ENCODE results near the gene CIDEC.
"Not testable (repeated sequence)": the region's sequence is repeated elsewhere in the genome, so short reads cannot be mapped to it uniquely, and the experiment has no call there.

CIDEC gene

DNA sequence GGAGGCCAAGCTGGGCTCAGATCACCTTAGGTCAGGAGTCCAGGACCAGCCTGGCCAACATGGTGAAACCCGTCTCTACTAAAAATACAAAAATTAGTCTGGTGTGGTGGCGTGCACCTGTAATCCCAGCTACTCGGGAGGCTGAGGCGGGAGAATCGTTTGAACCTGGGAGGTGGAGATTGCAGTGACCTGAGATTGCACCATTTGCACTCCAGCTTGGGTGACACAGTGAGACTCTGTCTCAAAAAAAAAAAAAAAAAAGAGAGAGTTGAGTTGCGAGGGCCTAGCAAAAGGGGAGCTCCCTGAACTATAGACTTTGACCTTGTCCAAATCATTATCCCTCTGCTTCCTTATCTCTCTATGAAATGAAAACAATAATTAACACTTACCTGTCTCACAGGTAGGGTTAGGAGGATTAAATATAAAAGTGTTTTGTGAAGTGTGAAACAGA is 20.9 kb upstream of the CIDEC start:
- DNase-seq, result not testable (repeated sequence)

DNA sequence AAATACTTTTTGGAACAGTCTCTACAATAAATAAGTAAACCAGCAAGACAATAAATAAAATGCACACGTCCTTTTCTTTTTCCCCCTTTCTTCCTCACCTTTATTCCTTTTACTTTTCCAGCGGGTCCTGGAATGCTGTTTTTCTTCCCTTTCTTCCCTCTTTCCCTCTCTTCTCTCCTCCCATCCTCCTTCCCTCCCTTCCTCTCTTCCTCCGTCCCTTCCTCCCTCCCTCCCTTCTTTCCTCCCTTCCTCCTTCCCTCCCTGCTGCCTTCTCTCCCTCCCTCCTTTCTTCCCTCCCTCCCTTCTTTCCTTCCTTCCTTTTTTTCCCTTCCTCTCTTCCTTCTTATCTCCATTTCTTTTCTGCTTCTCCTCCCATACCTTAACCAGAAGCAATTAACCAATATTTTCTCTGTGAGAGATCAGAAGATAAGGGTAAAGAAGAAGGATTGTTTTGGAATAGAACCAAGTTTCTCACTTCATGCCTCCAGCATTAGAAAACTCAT is 19.3 kb upstream of the CIDEC start:
- DNase-seq, result no peak

DNA sequence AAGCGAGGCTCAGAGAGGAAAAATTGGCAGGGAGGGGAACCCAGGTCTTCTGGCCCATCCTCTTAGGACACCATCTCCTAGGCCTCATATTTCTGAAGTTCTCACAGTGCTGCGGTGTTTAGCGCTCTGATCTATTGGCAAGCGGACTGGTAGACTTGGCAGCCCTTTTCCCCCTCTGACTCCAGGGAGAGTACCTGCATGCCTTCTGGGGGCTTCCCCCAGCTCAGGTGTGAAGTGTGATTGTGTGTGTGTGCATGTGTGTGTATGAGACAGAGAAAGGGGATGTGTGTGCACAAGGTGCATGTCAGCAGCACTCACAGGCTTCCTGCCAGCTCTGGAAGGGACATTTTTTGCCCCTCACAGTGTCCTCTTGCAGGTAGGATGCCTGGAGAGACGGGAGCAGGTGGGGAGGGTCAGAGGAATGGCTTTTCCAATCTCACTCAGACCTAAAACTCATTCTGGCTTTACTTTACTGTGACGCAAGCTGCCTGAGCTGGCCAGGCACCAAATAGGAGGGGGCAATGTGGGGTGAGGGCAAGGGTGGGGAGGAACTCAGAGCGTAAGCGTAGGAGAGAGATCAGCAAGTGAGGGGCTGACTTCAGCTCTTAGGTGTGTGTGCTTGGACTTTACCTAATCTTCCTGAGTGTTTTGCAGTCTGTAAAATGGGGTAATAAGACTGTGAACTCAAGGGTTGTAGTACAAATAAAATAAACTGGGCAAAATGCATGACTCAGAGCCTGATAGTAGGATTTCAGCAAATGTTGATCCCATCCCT is 18.6 kb upstream of the CIDEC start:
- no peak for DNase-seq

DNA sequence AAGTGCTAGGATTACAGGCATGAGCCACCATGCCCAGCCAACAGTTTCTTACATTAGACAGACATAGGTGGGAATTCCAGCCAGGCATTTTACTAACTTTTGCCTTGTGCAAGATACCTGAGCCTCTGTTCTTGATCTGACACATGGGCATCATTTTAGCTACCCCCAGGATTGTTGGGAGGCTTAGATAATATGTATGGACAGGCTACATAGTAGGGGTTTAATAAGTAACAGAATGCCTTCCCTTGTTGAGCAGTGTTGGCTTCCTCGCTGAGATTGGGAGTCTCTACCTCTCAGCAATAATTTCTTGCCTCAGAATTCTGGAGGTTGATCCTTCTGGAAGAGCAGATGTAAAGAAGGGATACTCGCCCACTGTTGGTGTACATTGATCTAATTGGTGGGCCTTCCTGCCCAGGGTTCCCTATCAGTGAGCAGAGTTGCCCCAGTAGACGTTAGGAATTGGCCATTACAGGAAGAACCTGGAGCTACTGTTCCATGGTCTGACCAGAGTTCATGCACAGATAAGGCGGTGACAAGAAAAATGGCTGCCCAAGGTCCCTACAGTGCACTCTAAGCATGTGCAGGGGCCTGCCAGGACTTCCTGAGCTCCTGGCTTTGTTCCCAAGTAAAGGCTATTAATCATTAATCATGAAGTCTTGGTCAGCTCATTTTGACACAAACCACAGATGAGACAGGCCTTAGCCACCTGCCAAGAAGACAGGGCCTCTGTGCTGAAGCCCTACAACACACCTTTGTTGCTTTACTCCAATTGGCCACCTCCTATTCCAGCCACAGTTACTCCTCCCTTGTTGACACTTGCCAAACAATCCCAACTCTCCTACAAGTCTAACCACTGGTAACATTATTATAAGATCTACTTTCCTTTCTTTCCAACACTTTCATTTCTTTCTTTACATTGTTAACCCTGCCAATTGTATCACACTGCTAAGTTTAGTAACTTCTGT is 17.6 kb upstream of the CIDEC start:
- DNase-seq, result peak in 1 of 2 experiments; percentile 14

DNA sequence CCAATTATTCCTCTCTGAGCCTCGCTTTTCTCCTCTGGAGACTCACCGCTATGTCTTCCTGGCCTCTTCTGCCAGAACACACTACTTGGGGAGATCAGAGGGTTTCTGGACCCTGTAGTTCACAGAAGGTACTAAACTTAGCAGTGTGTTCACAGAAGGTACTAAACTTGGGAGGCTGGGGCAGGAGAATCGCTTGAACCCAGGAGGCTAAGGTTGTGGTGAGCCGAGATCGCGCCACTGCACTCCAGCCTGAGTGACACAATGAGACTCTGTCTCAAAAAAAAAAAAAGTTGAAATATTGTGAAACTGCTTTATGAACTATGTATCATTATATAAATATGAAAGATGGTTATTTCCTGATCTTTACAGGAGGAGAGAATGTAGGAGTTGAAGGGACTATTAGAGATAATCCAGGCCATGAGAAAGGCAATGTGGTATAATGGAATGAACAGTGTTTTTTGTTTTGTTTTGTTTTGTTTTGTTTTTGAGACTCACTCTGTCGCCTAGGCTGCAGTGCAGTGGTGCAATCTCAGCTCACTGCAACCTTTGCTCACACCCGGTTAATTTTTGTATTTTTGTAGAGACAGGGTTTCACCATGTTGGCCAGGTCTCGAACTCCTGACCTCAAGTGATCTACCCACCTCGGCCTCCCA is 16.8 kb upstream of the CIDEC start:
- not testable (repeated sequence) for DNase-seq

DNA sequence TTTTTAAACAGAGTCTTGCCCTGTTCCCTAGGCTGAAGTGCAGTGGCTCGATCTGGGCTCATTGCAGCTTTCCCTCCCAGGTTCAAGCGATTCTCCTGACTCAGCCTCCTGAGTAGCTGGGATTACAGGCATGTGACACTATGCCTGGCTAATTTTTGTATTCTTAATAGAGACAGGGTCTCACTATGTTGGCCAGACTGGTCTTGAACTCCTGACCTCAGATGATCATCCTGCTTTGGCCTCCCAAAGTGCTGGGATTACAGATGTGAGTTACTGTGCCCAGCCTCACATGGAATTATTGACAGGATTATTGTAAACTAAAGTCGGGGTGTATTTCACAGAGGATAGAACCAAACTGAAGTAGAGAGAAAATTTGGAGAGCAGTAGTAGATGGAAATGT is 15.7 kb upstream of the CIDEC start:
- DNase-seq, result not testable (repeated sequence)

DNA sequence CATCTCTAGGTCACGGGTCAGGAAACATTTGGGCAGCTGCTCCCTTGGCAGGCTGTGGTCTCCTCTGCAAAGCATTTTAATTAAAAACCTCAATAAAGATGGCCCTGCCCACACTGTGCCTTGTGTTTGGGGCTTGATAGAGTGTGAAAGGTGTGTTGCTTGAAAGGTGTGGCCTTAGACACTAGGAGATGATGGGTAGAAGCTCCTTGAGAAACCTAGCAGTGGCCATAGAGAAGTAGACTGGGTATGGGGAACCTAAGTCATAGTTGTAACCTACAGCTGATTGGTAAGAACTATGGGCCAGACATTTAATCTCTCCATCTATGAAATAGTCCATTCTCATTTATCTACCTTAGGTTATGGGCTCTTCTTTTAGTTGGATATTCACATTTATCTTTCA is 13.7 kb upstream of the CIDEC start:
- no peak for DNase-seq

DNA sequence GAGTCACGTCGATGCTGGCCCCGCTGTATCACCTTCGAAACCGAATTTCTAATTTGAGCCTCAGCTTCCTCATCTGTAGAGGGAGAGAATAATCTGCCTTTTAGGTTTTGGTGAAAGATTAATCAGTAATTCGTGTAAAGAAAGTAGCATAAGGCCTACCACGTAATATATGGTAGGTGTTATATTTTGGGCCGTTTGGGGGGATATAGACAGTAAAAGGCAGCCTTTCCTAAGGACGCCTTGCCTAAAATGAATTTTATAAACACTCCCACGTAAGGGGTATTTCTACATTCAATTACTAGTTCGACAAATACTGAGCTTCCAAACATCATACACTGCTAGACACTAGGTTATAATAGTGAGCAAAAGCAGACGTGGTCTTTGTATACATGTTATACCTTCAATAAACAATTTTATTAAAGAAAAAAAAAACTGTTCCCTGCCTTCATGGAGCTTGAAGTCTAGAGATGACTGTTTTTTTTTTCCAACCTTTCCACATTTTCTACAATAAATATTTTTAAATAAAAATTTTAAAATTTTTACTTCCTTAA is 11.1 kb upstream of the CIDEC start:
- DNase-seq, result no peak

DNA sequence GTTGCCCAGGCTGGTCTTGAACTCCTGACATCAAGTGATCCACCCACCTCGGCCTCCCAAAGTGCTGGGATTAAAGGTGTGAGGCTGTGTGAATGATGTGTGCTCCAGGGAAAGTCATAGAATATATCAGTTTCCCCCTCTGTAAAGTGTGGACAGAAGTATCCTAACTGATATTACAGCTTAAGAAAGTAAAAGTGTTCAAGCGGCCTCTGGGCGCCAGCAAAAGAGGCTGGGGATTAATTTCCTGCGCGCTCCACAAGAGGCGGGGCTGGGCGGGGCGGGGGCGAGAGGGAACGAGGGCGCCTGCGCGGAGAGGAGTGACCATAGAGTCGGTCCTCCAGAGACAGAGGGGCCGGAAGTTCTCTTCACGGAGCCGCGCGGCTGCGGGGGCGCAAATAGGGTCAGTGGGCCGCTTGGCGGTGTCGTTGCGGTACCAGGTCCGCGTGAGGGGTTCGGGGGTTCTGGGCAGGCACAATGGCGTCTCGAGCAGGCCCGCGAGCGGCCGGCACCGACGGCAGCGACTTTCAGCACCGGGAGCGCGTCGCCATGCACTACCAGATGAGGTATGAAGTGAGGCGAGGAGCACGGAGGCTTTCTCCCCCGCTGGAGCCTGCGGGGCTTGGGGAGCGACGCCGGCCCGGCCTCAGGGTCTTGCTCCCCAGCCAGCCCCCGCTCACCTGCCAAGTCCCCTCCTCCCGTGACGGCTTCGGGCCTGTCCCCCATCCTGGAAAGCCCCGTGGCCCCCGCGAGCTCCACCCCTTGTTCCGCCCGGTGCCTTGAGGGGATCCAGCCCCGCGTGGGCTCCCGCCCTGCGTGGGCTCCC is 10.4 kb upstream of the CIDEC start, which contains the start of gene JAGN1:
Gene JAGN1 (plus strand): TSS at position 362 of the 823 bp plus-strand sequence. CDS start 113 bp downstream, at position 475.
- DNase-seq, result peak; percentile 58 to 77

DNA sequence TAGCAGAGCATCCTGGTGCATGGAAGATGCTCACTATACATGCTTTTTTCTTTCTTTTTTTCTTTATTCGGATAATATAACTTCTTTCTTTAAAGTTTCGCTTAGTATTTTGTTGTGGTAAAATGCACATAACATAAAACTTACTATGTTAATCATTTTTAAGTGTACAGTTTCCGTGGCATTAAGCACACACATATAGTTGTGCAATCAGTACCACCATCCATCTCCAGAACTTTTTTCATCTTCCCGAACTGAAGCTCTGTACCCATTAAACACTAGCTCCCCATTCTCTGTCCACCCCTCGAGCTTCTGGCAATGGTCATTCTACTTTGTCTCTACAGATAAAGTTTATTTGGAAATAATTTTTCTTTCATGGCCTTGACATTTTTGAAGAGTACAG is 9.4 kb upstream of the CIDEC start:
- DNase-seq, result no peak

DNA sequence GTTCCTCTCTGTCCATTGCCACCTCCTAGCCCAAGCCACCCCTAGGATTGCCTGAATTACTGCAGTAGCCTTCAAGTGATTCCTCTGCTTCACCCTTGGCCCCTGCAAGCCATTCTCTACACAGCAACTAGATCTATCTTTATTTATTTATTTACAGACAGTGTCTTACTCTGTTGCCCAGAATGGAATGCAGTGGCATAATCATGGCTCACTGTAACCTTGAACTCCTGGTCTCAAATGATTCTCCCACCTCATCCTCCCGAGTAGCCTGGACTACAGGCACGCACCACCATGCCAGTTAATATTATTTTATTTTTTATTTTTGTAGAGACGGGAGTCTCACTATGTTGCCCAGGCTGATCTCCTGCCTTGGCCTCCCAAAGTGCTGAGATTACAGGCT is 8.5 kb upstream of the CIDEC start:
- no peak for DNase-seq

DNA sequence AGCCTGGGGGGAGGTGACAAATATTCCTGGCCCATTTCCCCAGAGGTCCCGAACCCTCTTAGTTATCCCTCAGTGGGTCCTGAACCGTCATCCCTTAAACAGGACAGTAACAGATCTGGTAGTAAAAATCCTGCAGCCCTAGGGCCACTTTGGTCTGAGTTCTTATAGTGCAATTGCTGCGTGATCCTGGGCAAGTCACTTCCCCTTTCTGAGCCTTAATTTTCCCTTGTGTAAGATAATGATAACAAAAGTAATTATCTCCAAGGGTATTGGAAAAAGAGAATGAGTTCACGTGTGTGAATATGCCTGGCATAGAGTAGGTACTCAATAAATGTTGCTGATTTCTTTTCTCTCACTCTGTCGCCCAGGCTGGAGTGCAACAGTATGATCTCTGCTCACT is 7.4 kb upstream of the CIDEC start:
- DNase-seq, result no peak

DNA sequence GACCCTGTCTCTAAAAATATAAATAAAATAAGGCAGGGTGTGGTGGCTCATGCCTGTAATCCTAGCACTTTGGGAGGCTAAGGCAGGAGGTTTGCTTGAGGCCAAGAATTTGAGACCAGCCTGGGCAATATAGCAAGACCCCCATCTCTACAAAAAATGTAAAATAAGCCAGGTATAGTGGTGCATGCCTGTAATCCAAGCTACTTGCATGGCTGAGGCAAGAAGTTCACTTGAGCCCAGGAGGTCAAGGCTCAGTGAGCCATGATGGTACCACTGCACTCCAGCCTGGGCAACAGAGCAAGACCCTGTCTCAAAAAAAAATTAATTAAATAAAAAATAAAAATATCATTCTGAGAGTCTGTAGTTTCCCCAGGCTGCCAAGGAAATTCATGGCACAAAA is 6.3 kb upstream of the CIDEC start:
- DNase-seq, result no peak

DNA sequence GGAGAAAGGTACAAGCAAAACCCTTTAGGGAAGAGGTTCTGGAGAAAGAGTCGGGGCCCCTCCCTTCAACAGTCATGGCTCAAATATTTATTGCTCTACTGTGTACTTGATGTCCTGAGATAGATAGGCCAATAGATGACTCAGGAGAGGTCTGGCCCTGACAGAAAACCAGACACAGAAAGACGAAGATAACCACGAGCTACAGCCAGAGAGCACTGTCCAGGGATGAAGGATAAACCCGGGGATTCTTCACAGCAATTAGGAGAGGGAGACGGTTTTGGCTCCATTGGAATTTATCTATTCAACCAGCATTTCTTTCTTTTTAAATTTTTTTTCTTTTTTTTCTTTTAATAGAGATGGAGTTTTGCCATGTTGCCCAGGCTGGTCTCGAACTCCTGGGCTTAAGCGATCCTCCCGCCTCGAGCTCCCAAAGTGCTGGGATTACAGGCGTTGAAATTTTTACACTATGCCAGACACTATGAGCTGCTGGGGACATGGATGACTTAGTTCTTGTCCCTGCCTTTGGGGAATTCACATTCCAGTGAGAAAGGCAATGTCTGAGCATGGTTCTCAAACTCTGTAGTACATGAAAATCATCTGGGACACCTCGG is 4.6 kb upstream of the CIDEC start:
- no peak for DNase-seq

DNA sequence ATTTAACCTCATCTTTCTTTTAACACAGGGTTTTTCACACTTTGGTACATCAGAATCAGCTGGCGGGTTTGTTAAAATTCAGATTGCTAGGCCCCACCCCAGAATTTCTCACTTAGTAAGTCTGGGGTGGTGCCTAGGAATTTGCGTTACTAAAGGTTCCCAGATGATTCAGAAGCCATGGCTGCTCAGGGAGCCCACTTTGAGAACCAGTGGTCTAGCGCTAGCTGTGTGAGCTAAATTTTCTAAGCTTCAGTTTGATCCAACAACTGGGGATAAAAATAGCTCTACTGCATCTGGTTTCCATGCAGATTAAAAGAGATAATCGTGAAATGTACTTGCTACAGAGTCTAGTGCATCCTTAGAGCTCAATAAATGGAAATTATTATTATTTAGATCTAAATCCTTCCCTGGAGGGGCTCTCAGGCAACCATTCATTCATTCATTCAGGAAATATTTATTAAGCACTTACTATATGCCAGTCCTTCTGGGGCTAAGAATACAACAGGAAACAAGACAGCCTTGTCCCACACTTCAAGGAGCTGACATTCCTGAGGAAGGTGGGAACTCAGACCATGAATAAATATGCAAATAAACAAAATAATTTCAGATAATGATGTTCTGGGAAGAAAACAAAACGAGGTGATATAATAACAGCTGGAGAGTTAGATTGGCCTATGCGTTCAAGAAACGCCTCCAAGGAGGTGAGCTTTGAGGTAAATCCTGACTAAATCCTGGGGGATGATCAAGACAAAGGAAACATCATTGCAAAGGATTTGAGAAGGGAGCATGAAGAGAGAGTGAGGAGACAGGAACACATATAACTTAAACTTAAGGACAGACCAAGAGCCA is 3.9 kb upstream of the CIDEC start:
- DNase-seq, result no peak

DNA sequence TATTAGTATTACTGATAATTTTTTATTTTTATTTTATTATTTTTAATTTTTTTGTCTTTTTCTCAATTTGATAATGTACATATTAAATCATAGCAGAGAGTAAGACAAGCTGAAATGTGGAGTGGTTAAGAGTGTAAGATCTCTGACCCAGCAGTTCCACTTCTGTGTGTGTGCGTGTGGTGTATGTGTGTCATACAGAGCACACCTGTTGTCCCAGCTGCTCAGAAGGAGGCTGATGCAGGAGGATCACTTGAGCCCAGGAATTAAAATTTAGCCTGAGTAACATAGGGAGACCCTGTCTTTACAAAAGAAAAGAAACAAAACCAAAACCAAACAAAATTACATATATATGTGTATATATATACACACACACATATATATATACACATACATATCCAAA is 1.4 kb upstream of the CIDEC start:
- DNase-seq, result peak; percentile 29 to 62

DNA sequence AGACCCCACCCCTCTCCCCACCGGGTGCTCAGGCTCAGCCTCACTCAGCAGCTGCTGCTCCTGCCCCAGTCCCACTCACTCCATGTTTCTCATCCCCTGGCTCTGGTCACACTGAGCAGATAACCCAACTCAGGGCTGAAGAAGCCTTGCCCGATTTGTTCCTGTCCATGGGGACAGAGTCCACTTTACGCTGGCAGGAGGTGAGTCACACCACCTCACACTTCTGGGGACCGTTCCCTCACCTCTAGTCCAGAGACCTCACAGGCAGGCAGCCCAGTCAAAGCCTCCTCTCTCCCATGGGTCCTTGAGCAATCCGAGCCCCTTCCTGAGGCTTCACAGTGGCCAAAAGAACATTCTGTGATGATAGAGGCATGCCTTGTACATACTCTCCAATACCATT is 1.4 kb downstream of the CIDEC start:
- DNase-seq, result no peak

DNA sequence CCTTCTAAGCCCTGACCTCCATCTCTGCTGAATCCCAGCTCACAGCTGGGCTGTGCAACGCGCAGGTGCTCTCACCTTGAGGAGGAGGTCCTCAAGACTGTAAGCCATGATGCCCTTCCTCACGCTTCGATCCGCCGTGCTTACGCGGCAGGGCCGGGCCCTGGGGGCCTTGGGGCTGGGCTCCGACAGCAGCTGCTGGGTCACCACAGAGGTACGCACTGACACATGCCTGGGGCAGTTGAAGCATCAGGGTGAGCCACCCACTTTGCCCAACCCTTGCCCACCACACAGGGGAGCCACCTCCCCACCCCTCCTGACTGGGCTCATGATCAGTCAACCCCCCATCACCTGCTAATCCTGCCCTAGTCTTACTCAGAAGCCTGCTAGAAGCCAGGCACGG is 3.1 kb downstream of the CIDEC start:
- no peak for DNase-seq

DNA sequence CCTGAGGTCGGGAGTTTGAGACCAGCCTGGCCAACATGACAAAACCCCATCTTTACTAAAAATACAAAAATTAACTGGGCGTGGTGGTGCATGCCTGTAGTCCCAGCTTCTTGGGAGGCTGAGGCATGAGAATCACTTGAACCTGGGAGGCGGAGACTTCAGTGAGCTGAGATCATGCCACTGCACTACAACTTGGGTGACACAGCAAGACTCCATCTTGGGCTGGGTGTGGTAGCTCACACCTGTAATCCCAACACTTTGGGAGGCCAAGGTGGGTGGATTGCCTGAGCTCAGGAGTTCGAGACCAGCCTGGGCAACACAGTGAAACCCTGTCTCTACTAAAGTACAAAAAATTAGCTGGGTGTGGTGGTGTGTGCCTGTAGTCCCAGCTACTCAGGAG is 3.8 kb downstream of the CIDEC start:
- DNase-seq, result not testable (repeated sequence)

DNA sequence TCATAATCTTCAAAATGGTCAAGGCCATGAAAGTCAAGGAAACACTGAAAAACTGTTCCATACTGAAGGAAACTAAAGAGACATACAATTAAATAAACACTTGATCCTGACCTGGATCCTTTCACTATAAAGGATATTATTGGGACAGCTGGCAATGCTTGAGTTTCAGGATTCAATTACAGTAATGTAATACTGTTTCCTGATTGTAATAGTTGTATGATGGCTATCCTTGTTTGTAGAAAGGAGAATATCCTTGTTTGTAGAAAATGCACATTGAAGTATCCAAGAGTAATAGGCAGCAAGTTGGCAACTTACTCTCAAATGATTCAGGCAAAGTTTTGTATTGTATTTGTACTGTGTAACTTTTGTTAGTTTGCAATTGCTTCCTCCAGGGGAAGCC is 4.6 kb downstream of the CIDEC start:
- peak; percentile 23 to 41 for DNase-seq

All from SHP77 (cell line).